Panc1 (cell line): ENCODE data around the gene UBASH3A. TPM values are rescaled to one million over a fixed set of nuclear protein-coding genes. Genes with fewer than 3 reads are reported as not detected.
"Not testable (repeated sequence)": the region's sequence is repeated elsewhere in the genome, so short reads cannot be mapped to it uniquely, and the experiment has no call there.

ENCODE experiments used
- ATAC-seq: fragments of 200-7000 bp; cut with Tn5 transposase; 2 replicates; pipeline ENCODE4 v1.9.1; 2020; ENCODE audit warnings: mild to moderate bottlenecking, moderate library complexity
- BruUV-seq: library from RNA; stranded (reverse); fragments of 400-500 nt; replicated peaks from 2 replicates; lab custom pipeline; 2021; lab: Mats Ljungman, UMichigan
- CTCF ChIA-PET: fragments of 300-600 bp; sonication (Branson Sonifier 250); formaldehyde crosslinking; loops from one replicate; lab custom pipeline; 2022; ENCODE audit warnings: antibody characterized with exemption; lab: Charles Lee
- POLR2A ChIA-PET: fragments of 300-600 bp; sonication (Branson Sonifier 250); formaldehyde crosslinking; loops from one replicate; lab custom pipeline; 2022; ENCODE audit warnings: antibody characterized with exemption; lab: Charles Lee
- DNase-seq: peaks from one replicate; pipeline ENCODE4 v3.0.0-alpha.2; 2010; ENCODE audit warnings: low read depth, low spot score
- H3K27ac ChIP-seq: 2 replicates; pipeline ENCODE4 v1.5.1; 2011; ENCODE audit warnings: mild to moderate bottlenecking, low read length, inconsistent platforms
- H3K27me3 ChIP-seq: fragments of 200-500 bp; sonication (Bioruptor generic); 2 replicates; pipeline ENCODE4 v1.6.0; 2014; ENCODE audit warnings: low read length, inconsistent platforms; ENCODE audit not compliant: control insufficient read depth, insufficient read depth
- H3K36me3 ChIP-seq: fragments of 200-500 bp; sonication (Bioruptor generic); 2 replicates; pipeline ENCODE4 v1.5.1; 2014; ENCODE audit warnings: inconsistent platforms, mild to moderate bottlenecking, low read length, moderate library complexity; ENCODE audit not compliant: control insufficient read depth, insufficient read depth
- H3K4me1 ChIP-seq: 2 replicates; pipeline ENCODE4 v1.5.1; 2011; ENCODE audit warnings: inconsistent platforms, mild to moderate bottlenecking, low read length, moderate library complexity; ENCODE audit not compliant: control insufficient read depth, insufficient read depth
- H3K4me3 ChIP-seq, 2 experiments: 2 replicates each; pipeline ENCODE4 v1.5.1; 2011 to 2012; ENCODE audit warnings: low read depth in 2 of 2, low read length in 2 of 2, mild to moderate bottlenecking in 2 of 2, inconsistent platforms in 1 of 2, moderate library complexity in 1 of 2
- H3K9me3 ChIP-seq: fragments of 200-500 bp; sonication (Bioruptor generic); 2 replicates; pipeline ENCODE4 v1.5.1; 2014; ENCODE audit warnings: low read depth, mild to moderate bottlenecking, inconsistent platforms, low read length, moderate library complexity; ENCODE audit not compliant: control insufficient read depth, insufficient read depth
- POLR2AphosphoS5 ChIP-seq: IDR thresholded peaks from 2 replicates; pipeline ENCODE4 v1.6.1; 2012; ENCODE audit warnings: mild to moderate bottlenecking, low read depth, low read length, moderate library complexity
- SIN3A ChIP-seq: IDR thresholded peaks from 2 replicates; pipeline ENCODE4 v1.6.1; 2012; ENCODE audit warnings: low read depth, mild to moderate bottlenecking, low read length, moderate library complexity, borderline replicate concordance; ENCODE audit not compliant: insufficient read depth
- TCF7L2 ChIP-seq: IDR thresholded peaks from 2 replicates; pipeline ENCODE4 v1.6.1; 2011; ENCODE audit warnings: mild to moderate bottlenecking, low read depth, low read length, inconsistent platforms
- in situ Hi-C: cut with HindIII; loops from 2 replicates; pipeline ENCODE4 v1.10.0; 2016; ENCODE audit warnings: low sequenced_read_pairs, low pct_unique_long_range_greater_than_20kb
- intact Hi-C: fragments of 100-400 bp; cut with micrococcal nuclease; formaldehyde crosslinking; loops from one replicate; pipeline ENCODE4 v1.10.0; 2022; ENCODE audit not compliant: unreplicated experiment
- total RNA-seq: library from RNA; stranded (reverse); gene quantifications from one replicate; pipeline ENCODE4 v1.2.1, GENCODE V29; 2021; ENCODE audit not compliant: unreplicated experiment
- TF ChIP-seq, protein P1 (sequence below): fragments of 450-650 bp; IDR thresholded peaks from 2 replicates; pipeline ENCODE4 v1.5.1; 2017; ENCODE audit warnings: mild to moderate bottlenecking
- TF ChIP-seq, protein P2 (sequence below), 2 experiments: IDR thresholded peaks; 2 replicates each; pipeline ENCODE4 v1.6.1; 2011 to 2012; ENCODE audit warnings: low read depth in 2 of 2, control low read depth in 1 of 2, low read length in 1 of 2, mild to moderate bottlenecking in 1 of 2, moderate library complexity in 1 of 2; ENCODE audit not compliant: insufficient read depth in 1 of 2

Gene UBASH3A
- total RNA-seq, 1 experiment from 2014 or later, result 0.33 TPM

DNA sequence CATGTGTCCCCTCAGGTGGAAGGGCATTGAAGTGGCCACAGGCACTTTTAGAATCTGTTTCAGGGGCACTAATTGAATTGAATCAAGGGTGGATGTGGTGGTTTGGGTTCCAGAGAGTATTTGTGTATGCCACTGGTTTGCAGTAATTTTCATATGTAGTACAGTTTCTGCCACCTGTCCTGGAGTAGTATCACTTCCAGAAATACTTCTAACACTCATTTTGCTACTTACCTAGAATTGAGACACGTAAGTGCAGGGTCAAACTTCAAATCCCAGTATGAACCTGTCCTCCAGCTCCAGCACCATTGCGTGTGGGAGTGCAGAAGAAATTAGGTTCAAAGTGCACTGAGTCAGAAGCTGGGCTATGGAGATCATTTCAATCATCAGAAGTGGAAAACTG lies 65.6 kb downstream of the UBASH3A start:
- CTCF ChIA-PET, result no interaction called here
- no peak for TF ChIP-seq SIN3A
- no peak for TF ChIP-seq POLR2AphosphoS5
- TF ChIP-seq TCF7L2, result no peak
- TF ChIP-seq, protein P1, sequence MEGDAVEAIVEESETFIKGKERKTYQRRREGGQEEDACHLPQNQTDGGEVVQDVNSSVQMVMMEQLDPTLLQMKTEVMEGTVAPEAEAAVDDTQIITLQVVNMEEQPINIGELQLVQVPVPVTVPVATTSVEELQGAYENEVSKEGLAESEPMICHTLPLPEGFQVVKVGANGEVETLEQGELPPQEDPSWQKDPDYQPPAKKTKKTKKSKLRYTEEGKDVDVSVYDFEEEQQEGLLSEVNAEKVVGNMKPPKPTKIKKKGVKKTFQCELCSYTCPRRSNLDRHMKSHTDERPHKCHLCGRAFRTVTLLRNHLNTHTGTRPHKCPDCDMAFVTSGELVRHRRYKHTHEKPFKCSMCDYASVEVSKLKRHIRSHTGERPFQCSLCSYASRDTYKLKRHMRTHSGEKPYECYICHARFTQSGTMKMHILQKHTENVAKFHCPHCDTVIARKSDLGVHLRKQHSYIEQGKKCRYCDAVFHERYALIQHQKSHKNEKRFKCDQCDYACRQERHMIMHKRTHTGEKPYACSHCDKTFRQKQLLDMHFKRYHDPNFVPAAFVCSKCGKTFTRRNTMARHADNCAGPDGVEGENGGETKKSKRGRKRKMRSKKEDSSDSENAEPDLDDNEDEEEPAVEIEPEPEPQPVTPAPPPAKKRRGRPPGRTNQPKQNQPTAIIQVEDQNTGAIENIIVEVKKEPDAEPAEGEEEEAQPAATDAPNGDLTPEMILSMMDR, result no peak
- TF ChIP-seq, protein P2, sequence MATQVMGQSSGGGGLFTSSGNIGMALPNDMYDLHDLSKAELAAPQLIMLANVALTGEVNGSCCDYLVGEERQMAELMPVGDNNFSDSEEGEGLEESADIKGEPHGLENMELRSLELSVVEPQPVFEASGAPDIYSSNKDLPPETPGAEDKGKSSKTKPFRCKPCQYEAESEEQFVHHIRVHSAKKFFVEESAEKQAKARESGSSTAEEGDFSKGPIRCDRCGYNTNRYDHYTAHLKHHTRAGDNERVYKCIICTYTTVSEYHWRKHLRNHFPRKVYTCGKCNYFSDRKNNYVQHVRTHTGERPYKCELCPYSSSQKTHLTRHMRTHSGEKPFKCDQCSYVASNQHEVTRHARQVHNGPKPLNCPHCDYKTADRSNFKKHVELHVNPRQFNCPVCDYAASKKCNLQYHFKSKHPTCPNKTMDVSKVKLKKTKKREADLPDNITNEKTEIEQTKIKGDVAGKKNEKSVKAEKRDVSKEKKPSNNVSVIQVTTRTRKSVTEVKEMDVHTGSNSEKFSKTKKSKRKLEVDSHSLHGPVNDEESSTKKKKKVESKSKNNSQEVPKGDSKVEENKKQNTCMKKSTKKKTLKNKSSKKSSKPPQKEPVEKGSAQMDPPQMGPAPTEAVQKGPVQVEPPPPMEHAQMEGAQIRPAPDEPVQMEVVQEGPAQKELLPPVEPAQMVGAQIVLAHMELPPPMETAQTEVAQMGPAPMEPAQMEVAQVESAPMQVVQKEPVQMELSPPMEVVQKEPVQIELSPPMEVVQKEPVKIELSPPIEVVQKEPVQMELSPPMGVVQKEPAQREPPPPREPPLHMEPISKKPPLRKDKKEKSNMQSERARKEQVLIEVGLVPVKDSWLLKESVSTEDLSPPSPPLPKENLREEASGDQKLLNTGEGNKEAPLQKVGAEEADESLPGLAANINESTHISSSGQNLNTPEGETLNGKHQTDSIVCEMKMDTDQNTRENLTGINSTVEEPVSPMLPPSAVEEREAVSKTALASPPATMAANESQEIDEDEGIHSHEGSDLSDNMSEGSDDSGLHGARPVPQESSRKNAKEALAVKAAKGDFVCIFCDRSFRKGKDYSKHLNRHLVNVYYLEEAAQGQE (IDR thresholded peaks at IDR 0.05; ENCODE audit: insufficient read depth in 1 of 2, low read depth in 2 of 2, low read length in 1 of 2), result no peak
- POLR2A ChIA-PET, result no interaction called here
- H3K27ac ChIP-seq, result no peak overlapping the region
- H3K9me3 ChIP-seq, result no peaks in the 10 kb centered on the region
- H3K4me3 ChIP-seq, result no peak overlapping the region
- no TSS peak for BruUV-seq
- DNase-seq (no peak), ATAC-seq (no peak)
- no peaks in the 10 kb centered on the region for H3K36me3 ChIP-seq
- H3K27me3 ChIP-seq, result no peaks in the 10 kb centered on the region
- in situ Hi-C loops (no loop called here), intact Hi-C loops (no loop called here)
- H3K4me1 ChIP-seq, result no peaks in the 10 kb centered on the region

DNA sequence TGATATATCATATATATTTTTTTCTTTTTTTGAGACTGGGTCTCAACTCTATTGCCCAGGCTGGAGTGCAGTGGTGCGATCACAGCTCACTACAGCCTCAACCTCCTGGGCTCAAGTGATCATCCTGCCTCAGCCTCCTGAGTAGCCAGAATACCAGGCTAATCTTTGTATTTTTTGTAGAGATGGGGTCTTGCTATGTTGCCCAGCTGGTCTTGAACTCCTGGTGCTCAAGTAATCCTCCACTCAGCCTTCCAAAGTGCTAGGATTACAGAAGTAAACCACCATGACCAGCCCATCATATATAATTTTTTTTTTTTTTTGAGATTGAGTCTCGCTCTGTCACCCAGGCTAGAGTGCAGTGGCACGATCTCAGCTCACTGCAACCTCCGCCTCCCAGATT lies 66.0 kb downstream of the UBASH3A start:
- intact Hi-C loops, H3K36me3 ChIP-seq, POLR2A ChIA-PET, H3K4me3 ChIP-seq, CTCF ChIA-PET, H3K27ac ChIP-seq, DNase-seq, H3K9me3 ChIP-seq, in situ Hi-C loops, H3K27me3 ChIP-seq, H3K4me1 ChIP-seq, BruUV-seq, ATAC-seq: not testable (repeated sequence)

DNA sequence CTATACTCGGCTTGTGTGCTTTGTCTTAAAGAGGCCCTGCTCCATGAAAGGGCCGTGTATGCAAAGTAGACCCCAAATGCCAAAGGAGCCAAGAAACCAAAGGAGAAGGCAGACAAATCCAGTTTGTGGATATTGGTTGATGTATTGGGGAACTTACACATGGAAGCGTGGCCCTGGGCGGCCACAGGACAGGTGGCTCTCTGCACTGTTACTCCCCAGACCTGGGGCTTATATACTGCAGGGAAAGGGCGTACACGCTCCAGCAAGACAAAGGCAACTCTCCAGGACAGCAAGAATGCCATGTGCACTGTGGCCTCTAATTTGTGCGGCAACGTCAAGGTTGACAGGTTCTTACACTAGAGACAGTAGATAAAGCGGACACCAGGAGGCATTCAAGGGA lies 67.5 kb downstream of the UBASH3A start:
- Histone ChIP-seq H3K9me3 (no peaks in the 10 kb centered on the region), H3K4me1 (no peaks in the 10 kb centered on the region), H3K27me3 (no peaks in the 10 kb centered on the region), H3K36me3 (no peaks in the 10 kb centered on the region), H3K27ac (no peak overlapping the region), H3K4me3 (no peak overlapping the region)
- DNase-seq (no peak), ATAC-seq (no peak)
- CTCF ChIA-PET, result no interaction called here
- TF ChIP-seq, protein P2 (IDR thresholded peaks at IDR 0.05; ENCODE audit: insufficient read depth in 1 of 2, low read depth in 2 of 2, low read length in 1 of 2), result no peak
- TF ChIP-seq TCF7L2 (no peak), SIN3A (no peak), POLR2AphosphoS5 (no peak)
- TF ChIP-seq, protein P1, result no peak
- intact Hi-C loops, result no loop called here
- no TSS peak for BruUV-seq
- POLR2A ChIA-PET, result no interaction called here
- in situ Hi-C loops, result no loop called here
